Colon (tissue), 2 donors: ENCODE data around the gene EXOC4.

ENCODE experiments used
- FAIRE-seq: peaks from 2 replicates; lab custom pipeline; 2012; peaks lifted over from hg19 to GRCh38; lab: Jason Lieb, UNC
- donor health status: control.
- donor health status: control.

The EXOC4 gene

GRCh38 chr7:133575726-133576440, 323.0 kb downstream of the EXOC4 start:
- FAIRE-seq = no peak

GRCh38 chr7:133576612-133577168, 323.8 kb downstream of the EXOC4 start:
- no peak for FAIRE-seq

- no peak for FAIRE-seq
Measured at GRCh38 chr7:133582766-133583523, 330.1 kb downstream of the EXOC4 start.

- no peak for FAIRE-seq
Measured at GRCh38 chr7:133583545-133584171, 330.8 kb downstream of the EXOC4 start.

- FAIRE-seq = peak; percentile 74
Measured at GRCh38 chr7:133584956-133585668, 332.2 kb downstream of the EXOC4 start.

- no peak for FAIRE-seq
Measured at GRCh38 chr7:133586253-133586652, 333.4 kb downstream of the EXOC4 start.

- FAIRE-seq = no peak
Measured at GRCh38 chr7:133587903-133588302, 335.0 kb downstream of the EXOC4 start.

- FAIRE-seq = no peak
Measured at GRCh38 chr7:133590795-133591194, 337.9 kb downstream of the EXOC4 start.

GRCh38 chr7:133591704-133592340, 338.9 kb downstream of the EXOC4 start:
- FAIRE-seq = no peak

- FAIRE-seq = no peak
Measured at GRCh38 chr7:133593561-133593960, 340.7 kb downstream of the EXOC4 start.

- FAIRE-seq = no peak
Measured at GRCh38 chr7:133601617-133602016, 348.7 kb downstream of the EXOC4 start.

- FAIRE-seq = no peak
Measured at GRCh38 chr7:133602291-133602690, 349.4 kb downstream of the EXOC4 start.

- FAIRE-seq = no peak
Measured at GRCh38 chr7:133606991-133607390, 354.1 kb downstream of the EXOC4 start.

- FAIRE-seq = no peak
Measured at GRCh38 chr7:133609806-133610205, 356.9 kb downstream of the EXOC4 start.

- no peak for FAIRE-seq
Measured at GRCh38 chr7:133611955-133612354, 359.1 kb downstream of the EXOC4 start.

GRCh38 chr7:133613250-133613790, 360.4 kb downstream of the EXOC4 start:
- FAIRE-seq = no peak

- no peak for FAIRE-seq
Measured at GRCh38 chr7:133614251-133614650, 361.4 kb downstream of the EXOC4 start.

GRCh38 chr7:133618970-133619369, 366.1 kb downstream of the EXOC4 start:
- no peak for FAIRE-seq

GRCh38 chr7:133619491-133619890, 366.6 kb downstream of the EXOC4 start:
- FAIRE-seq = no peak

GRCh38 chr7:133623721-133624120, 370.8 kb downstream of the EXOC4 start:
- FAIRE-seq = no peak

GRCh38 chr7:133625046-133625445, 372.2 kb downstream of the EXOC4 start:
- FAIRE-seq = no peak
